K562 (cell line): ENCODE results near the gene PRR36. TPM values are rescaled to one million over a fixed set of nuclear protein-coding genes. Genes with fewer than 3 reads are reported as not detected.

Experiments
- ATAC-seq: fragments of 200-7000 bp; cut with Tn5 transposase; 3 replicates; pipeline ENCODE4 v1.9.1; 2020; ENCODE audit warnings: moderate library complexity
- BruUV-seq: library from RNA; stranded (reverse); fragments of 400-500 nt; replicated peaks from 2 replicates; lab custom pipeline; 2021; lab: Mats Ljungman, UMichigan
- CTCF ChIA-PET: fragments of 300-600 bp; formaldehyde crosslinking; extraction: SDS; loops from one replicate; lab custom pipeline; 2021; ENCODE audit warnings: low intra/inter-chr PET ratio; lab: Yijun Ruan, JAX
- POLR2A ChIA-PET: fragments of 300-600, 350-650 bp; sonication (Branson Sonifier 250); formaldehyde crosslinking; extraction: SDS; loops from one replicate; lab custom pipeline; 2021; ENCODE audit warnings: antibody characterized with exemption, inconsistent platforms; lab: Yijun Ruan, JAX
- DNase-seq, 4 experiments: peaks; one replicate each; pipeline versions ENCODE4 v3.0.0 to v3.0.0-alpha.2; 2011 to 2018; ENCODE audit warnings: low spot score in 3 of 4, mixed read lengths in 3 of 4; ENCODE audit errors: extremely low read depth in 1 of 4
- FAIRE-seq: peaks from 2 replicates; lab custom pipeline; 2011; peaks lifted over from hg19 to GRCh38; lab: Jason Lieb, UNC
- H2AFZ ChIP-seq: 2 replicates; pipeline ENCODE4 v1.6.0; 2011; ENCODE audit warnings: low read depth, low read length, control low read depth, inconsistent platforms
- H3K27ac ChIP-seq: fragments of 200-600 bp; 3 replicates; pipeline ENCODE4 v1.8.0; 2011; ENCODE audit warnings: low read depth, mild to moderate bottlenecking, control low read depth, inconsistent platforms, low read length, moderate library complexity, mixed read lengths; ENCODE audit errors: extremely low read depth
- H3K27me3 ChIP-seq, 2 experiments: fragments of 300-600 bp in 1 of 2; 2 replicates in 1 of 2; 3 replicates in 1 of 2; pipeline versions ENCODE4 v1.6.0 to v1.8.0; 2011; ENCODE audit warnings: inconsistent platforms in 2 of 2, low read length in 2 of 2, mild to moderate bottlenecking in 1 of 2, mixed read lengths in 1 of 2, moderate library complexity in 1 of 2; ENCODE audit not compliant: control insufficient read depth in 2 of 2, insufficient read depth in 2 of 2
- H3K36me3 ChIP-seq: fragments of 300-600 bp; 3 replicates; pipeline ENCODE4 v1.8.0; 2011; ENCODE audit warnings: mild to moderate bottlenecking, low read length, inconsistent platforms; ENCODE audit not compliant: control insufficient read depth, insufficient read depth
- H3K4me1 ChIP-seq, 2 experiments: fragments of 200-600 bp in 1 of 2; replicated peaks in 1 of 2; 2 replicates in 1 of 2; 3 replicates in 1 of 2; pipeline versions ENCODE4 v1.5.1 to v1.8.0; 2011; ENCODE audit warnings: inconsistent platforms in 2 of 2, low read length in 2 of 2, mild to moderate bottlenecking in 1 of 2, mixed read lengths in 1 of 2, moderate library complexity in 1 of 2; ENCODE audit not compliant: control insufficient read depth in 2 of 2, insufficient read depth in 2 of 2
- H3K4me2 ChIP-seq: 2 replicates; pipeline ENCODE4 v1.6.1; 2011; ENCODE audit warnings: low read length, control low read depth, inconsistent platforms, mixed read lengths; ENCODE audit not compliant: insufficient read depth
- H3K4me3 ChIP-seq: fragments of 200-600 bp; sonication (generic), shearing (Covaris generic); 2 replicates; pipeline ENCODE4 v1.5.1; 2016; ENCODE audit warnings: control low read depth, inconsistent platforms
- H3K79me2 ChIP-seq: fragments of 200-600 bp; 3 replicates; pipeline ENCODE4 v1.8.0; 2011; ENCODE audit warnings: low read length, inconsistent platforms; ENCODE audit not compliant: control insufficient read depth, insufficient read depth
- H3K9ac ChIP-seq, 2 experiments: 2 replicates each; pipeline versions ENCODE4 v1.6.0 to v1.6.1; 2011; ENCODE audit warnings: low read depth in 2 of 2, low read length in 2 of 2, control low read depth in 1 of 2, inconsistent platforms in 1 of 2, mild to moderate bottlenecking in 1 of 2, mixed read lengths in 1 of 2; ENCODE audit not compliant: insufficient read depth in 1 of 2
- H3K9me1 ChIP-seq: one replicate; pipeline ENCODE4 v1.6.0; 2011; ENCODE audit warnings: inconsistent platforms, mild to moderate bottlenecking, low read length, moderate library complexity; ENCODE audit not compliant: control insufficient read depth, insufficient read depth
- H3K9me3 ChIP-seq: replicated peaks from 2 replicates; pipeline ENCODE4 v1.5.1; 2011; ENCODE audit warnings: low read depth, low read length, inconsistent platforms; ENCODE audit not compliant: control insufficient read depth, insufficient read depth
- H4K20me1 ChIP-seq: replicated peaks from 2 replicates; pipeline ENCODE4 v1.6.1; 2011; ENCODE audit warnings: low read length, inconsistent platforms, mixed read lengths; ENCODE audit not compliant: control insufficient read depth, insufficient read depth
- DIDO1 ChIP-seq: fragments of 450-650 bp; IDR thresholded peaks from 2 replicates; pipeline ENCODE4 v1.6.1; 2016; ENCODE audit warnings: low read depth, missing biosample characterization, missing genetic modification characterization
- KHSRP ChIP-seq: fragments of 450-650 bp; IDR thresholded peaks from 2 replicates; pipeline ENCODE4 v1.6.1; 2017
- POLR2AphosphoS2 ChIP-seq: IDR thresholded peaks from 2 replicates; pipeline ENCODE4 v1.6.1; 2012; ENCODE audit warnings: low read length, improper control_type of control experiment
- POLR3G ChIP-seq: IDR thresholded peaks from 2 replicates; pipeline ENCODE4 v1.6.1; 2011; ENCODE audit not compliant: insufficient read length, insufficient replicate concordance; ENCODE audit errors: extremely low read depth
- SPI1 ChIP-seq: IDR thresholded peaks from 2 replicates; pipeline ENCODE4 v1.6.1; 2011; ENCODE audit warnings: low read depth, low read length, control low read depth, borderline replicate concordance
- TEAD1 ChIP-seq, 2 experiments: fragments of 450-650 bp in 1 of 2; sonication (generic) in 1 of 2; formaldehyde crosslinking; IDR thresholded peaks; 2 replicates each; pipeline versions ENCODE4 v1.4.0 to v1.8.0; 2020 to 2022; ENCODE audit warnings: mild to moderate bottlenecking in 2 of 2, missing genetic modification reagents in 1 of 2
- ZEB2 ChIP-seq: fragments of 450-650 bp; IDR thresholded peaks from 2 replicates; pipeline ENCODE4 v1.6.1; 2016
- WGBS: fragments of 100-300 bp; shearing (Covaris generic); methylation state at CpG from one replicate; pipeline ENCODE4 v1.1.6; 2016; ENCODE audit warnings: low coverage, mixed read lengths; ENCODE audit not compliant: insufficient coverage; ENCODE audit errors: missing lambda C conversion rate; 5-methylcytosine and 5-hydroxymethylcytosine counted together
- in situ Hi-C: fragments of 300-500 bp; cut with MboI; formaldehyde crosslinking; loops from 4 replicates; pipeline ENCODE4 v1.15.0; 2018; ENCODE audit warnings: inconsistent platforms, mixed read lengths
- intact Hi-C: fragments of 100-400 bp; cut with micrococcal nuclease; formaldehyde crosslinking; loops from 2 replicates; pipeline ENCODE4 v1.14.2; 2022
- polyA plus RNA-seq, 8 experiments: library from polyadenylated mRNA; depleted of rRNA in 4 of 8; stranded (reverse) in 5 of 8; unstranded in 3 of 8; fragments of >200 nt; fragmentation: Nextera tagmentation in 2 of 8; fragmentation: Illumina TruSeq in 1 of 8; extraction: Ambion mirVana in 2 of 8; extraction: Trizol in 1 of 8; gene quantifications; 2 replicates each; pipeline versions ENCODE4 v1.2.1 to v1.2.3, GENCODE V29; 2011 to 2014; ENCODE audit warnings: inconsistent platforms in 1 of 8, missing spikeins in 1 of 8
- total RNA-seq, 7 experiments: library from RNA; depleted of rRNA in 6 of 7; stranded (reverse); fragments of >200 nt in 6 of 7; fragmentation: Illumina TruSeq in 2 of 7; extraction: Trizol in 2 of 7; gene quantifications; 2 replicates each; pipeline versions ENCODE4 v1.2.1 to v1.2.3, GENCODE V29; 2011 to 2021; ENCODE audit warnings: low replicate concordance in 1 of 7

The PRR36 gene
- total and polyA plus RNA-seq, 9 of the 15 experiments (the other 6 are each of a cell fraction or from before 2014, with no cell fraction given), result 0.05 to 0.42 (median 0.06) TPM; not detected in 6

DNA sequence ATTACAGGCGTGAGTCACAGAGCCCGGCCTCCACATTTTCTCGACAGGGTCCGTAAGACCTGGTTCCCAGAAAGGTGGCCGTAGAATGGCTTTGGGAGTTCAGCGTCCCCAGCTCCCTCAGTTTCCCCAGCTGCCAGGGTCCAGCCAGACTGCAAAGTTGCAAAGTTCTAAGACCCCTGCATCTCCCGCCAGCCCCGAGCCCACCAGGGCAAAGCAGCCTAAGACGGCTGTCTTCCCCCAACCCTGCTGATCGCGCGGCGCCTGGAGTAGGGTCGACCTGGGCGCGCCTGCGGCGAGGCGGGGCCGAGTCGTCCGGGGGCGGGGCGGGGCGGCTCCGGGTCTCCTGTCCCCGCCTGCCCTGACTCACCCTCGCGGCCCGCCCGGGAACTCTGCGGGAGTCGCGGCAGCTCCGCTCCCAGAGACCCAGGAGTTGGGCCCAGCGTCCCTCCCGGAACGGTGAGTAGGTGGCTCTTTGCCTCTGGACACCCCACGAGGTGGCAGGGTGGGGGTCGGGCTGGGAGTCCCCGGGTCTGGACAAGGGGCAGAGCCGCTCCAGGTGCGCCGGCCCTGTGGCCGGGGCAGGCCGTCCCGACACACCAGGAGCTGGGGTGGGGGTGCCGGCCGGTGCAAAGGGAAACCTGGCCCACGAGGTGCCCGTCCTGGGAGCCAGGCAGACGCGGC is 14.1 kb upstream of the PRR36 start, which contains the start of gene LRRC8E (continued):
- TF ChIP-seq TEAD1 (CRISPR knock-in tag; IDR thresholded peaks at IDR 0.05) (no peak), KHSRP (no peak), POLR3G (no peak), DIDO1 (tag) (no peak)

DNA sequence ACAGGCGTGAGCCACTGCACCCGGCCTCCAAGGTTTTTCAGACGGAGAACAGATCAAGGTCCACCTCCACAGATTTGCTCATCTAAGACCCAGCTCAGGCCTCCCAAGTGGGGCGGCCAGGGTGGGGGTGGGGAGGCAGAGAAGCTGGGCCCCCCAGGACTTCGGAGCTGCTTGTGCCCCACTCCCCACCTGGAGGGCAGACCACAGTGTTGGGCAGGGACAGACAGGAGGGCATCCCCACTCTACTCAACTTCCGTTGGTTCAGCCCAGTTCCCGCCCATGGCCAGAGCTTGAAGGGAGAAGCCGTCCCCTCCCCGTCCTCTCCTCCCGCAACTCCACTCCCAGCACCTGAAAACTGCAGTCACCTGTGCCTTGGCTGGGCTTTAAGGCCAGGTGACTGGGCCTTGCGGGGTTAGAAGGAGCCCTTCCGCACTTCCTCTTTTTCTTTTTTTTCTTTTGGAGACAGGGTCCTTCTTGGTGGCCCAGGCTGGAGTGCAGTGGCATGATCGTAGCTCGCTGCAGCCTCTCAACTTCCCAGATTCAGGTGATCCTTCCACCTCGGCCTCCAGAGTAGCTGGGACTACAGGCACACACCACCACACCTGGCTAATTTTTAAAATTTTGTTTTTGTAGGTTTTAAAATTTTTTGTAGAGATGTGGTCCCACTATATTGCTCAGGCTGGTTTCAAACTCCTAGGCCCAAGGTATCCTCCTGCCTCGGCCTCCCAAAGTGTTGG is 13.4 kb upstream of the PRR36 start:
- in situ Hi-C loops (no loop called here), intact Hi-C loops (no loop called here)
- H3K4me3 ChIP-seq, result peak overlapping the region; percentile 65
- no peaks in the 10 kb centered on the region for H3K9me1 ChIP-seq
- peaks cover 5% of the 10 kb centered on the region; the same call in 2 of the 3 replicates for H3K79me2 ChIP-seq
- ATAC-seq (peak; percentile 12; the same call in 2 of the 3 replicates), FAIRE-seq (no peak), DNase-seq (no peak)
- no TSS peak for BruUV-seq
- no peaks in the 10 kb centered on the region for H4K20me1 ChIP-seq
- H2AFZ ChIP-seq, result peak overlapping the region; percentile 93
- POLR2A ChIA-PET, result interaction anchor here (0.9 to 8.2 kb wide), 4 partner anchors 8 to 56 kb away, joined by 5 to 72 read pairs (median 6); partner anchors contain the start of genes MAP2K7 and TIMM44
- H3K27me3 ChIP-seq, result no peaks in the 10 kb centered on the region
- H3K9me3 ChIP-seq, result no peaks in the 10 kb centered on the region
- peak overlapping the region; percentile 82 for H3K4me2 ChIP-seq
- peaks cover 10 to 35% of the 10 kb centered on the region in 2 experiments for H3K4me1 ChIP-seq
- TF ChIP-seq SPI1 (peak; percentile 100), ZEB2 (peak; percentile 52; the same call in 1 of the 2 replicates), POLR2AphosphoS2 (no peak)
- CTCF ChIA-PET, result no interaction called here
- WGBS, result 65% methylated on average over 11 of the region's 16 CpGs
- no peaks in the 10 kb centered on the region for H3K36me3 ChIP-seq
- peak overlapping the region; percentile 61; the same call in 1 of the 3 replicates for H3K27ac ChIP-seq
- peak overlapping the region; percentile 73 to 94; a peak in 3 of 4 replicates for H3K9ac ChIP-seq
